ENCODE results near the gene MACF1. TPM values are rescaled to one million over a fixed set of nuclear protein-coding genes. Genes with fewer than 3 reads are reported as not detected.

MACF1 gene
- total and polyA plus RNA-seq, 2 of the 13 experiments (the other 11 are each of a cell fraction or from before 2014, with no cell fraction given), result 36.7 to 65.4 TPM

DNA sequence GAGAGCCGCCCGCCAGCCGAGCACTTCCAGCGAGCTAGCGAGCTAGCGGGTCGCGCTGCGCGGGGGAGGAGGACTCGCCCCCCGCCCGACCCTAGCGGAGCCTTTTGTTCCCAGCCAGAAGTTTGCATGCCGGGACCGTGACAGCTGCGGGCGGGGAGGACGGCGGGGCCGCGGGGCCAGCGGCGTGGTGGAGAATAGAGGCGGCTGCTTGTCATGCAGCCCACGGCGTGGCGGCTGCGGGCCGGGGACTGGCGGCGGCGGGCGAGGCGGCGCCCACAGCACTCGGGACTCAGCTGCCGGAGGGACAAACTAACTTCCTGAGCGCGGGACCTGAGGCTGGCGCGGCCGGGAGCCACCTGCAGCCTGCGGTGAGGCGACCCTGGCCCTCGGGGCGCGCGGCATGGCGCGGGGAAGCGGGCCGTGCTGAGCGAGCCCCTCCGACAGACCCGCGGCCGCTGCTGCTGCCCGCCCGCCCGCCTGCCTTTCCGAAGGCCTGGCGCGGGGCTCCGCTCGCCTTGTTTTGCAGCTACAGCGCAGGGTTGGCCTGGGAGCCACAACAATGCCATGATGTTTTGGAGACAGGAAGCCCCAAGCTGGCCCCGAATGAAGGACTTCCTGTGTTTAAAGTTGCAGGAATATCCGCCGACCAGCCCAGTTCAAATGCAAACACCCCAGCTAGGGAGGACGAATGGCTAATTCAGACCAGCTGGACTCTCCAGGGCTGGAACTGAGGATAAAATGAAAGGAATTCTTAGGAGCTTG, 204.7 kb downstream of the MACF1 start (continued):
- no peak for TF ChIP-seq ZFP37 (CRISPR knock-in tag; IDR thresholded peaks at IDR 0.05; ENCODE audit: borderline replicate concordance)
- TF ChIP-seq ZNF460 (CRISPR knock-in tag; IDR thresholded peaks at IDR 0.05; ENCODE audit: borderline replicate concordance), result no peak
- no peak for TF ChIP-seq HNRNPH1 (optimal IDR thresholded peaks at IDR 0.05; ENCODE audit: low read depth, low read length)
- no peak for TF ChIP-seq ZNF354B (CRISPR knock-in tag; IDR thresholded peaks at IDR 0.05)
- TF ChIP-seq ZNF557 (CRISPR knock-in tag; IDR thresholded peaks at IDR 0.05), result no peak
- TF ChIP-seq ZNF570 (CRISPR knock-in tag; IDR thresholded peaks at IDR 0.05; ENCODE audit: borderline replicate concordance), result no peak
- TF ChIP-seq, protein P1, sequence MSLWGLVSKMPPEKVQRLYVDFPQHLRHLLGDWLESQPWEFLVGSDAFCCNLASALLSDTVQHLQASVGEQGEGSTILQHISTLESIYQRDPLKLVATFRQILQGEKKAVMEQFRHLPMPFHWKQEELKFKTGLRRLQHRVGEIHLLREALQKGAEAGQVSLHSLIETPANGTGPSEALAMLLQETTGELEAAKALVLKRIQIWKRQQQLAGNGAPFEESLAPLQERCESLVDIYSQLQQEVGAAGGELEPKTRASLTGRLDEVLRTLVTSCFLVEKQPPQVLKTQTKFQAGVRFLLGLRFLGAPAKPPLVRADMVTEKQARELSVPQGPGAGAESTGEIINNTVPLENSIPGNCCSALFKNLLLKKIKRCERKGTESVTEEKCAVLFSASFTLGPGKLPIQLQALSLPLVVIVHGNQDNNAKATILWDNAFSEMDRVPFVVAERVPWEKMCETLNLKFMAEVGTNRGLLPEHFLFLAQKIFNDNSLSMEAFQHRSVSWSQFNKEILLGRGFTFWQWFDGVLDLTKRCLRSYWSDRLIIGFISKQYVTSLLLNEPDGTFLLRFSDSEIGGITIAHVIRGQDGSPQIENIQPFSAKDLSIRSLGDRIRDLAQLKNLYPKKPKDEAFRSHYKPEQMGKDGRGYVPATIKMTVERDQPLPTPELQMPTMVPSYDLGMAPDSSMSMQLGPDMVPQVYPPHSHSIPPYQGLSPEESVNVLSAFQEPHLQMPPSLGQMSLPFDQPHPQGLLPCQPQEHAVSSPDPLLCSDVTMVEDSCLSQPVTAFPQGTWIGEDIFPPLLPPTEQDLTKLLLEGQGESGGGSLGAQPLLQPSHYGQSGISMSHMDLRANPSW (CRISPR knock-in tag; IDR thresholded peaks at IDR 0.05; ENCODE audit: borderline replicate concordance), result no peak
- no peak for TF ChIP-seq PBX3 (CRISPR knock-in tag; IDR thresholded peaks at IDR 0.05; ENCODE audit: borderline replicate concordance)
- TF ChIP-seq CCAR2 (optimal IDR thresholded peaks at IDR 0.05; ENCODE audit: low read depth, low read length), result no peak
- no peak for TF ChIP-seq IKZF4 (CRISPR knock-in tag; IDR thresholded peaks at IDR 0.05; ENCODE audit: borderline replicate concordance, low read depth, not compliant biosample characterization)
- TF ChIP-seq, protein P2, sequence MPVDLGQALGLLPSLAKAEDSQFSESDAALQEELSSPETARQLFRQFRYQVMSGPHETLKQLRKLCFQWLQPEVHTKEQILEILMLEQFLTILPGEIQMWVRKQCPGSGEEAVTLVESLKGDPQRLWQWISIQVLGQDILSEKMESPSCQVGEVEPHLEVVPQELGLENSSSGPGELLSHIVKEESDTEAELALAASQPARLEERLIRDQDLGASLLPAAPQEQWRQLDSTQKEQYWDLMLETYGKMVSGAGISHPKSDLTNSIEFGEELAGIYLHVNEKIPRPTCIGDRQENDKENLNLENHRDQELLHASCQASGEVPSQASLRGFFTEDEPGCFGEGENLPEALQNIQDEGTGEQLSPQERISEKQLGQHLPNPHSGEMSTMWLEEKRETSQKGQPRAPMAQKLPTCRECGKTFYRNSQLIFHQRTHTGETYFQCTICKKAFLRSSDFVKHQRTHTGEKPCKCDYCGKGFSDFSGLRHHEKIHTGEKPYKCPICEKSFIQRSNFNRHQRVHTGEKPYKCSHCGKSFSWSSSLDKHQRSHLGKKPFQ (CRISPR knock-in tag; IDR thresholded peaks at IDR 0.05; ENCODE audit: insufficient replicate concordance), result no peak
- no peak for TF ChIP-seq NBN (conservative IDR thresholded peaks at IDR 0.05)
- no peak for TF ChIP-seq THAP11 (CRISPR knock-in tag; IDR thresholded peaks at IDR 0.05)
- no peak for TF ChIP-seq DBP (CRISPR knock-in tag; IDR thresholded peaks at IDR 0.05; ENCODE audit: not compliant biosample characterization)
- TF ChIP-seq MBD4 (IDR thresholded peaks at IDR 0.05; ENCODE audit: borderline replicate concordance, low read length), result no peak
- no peak for TF ChIP-seq HDAC1 (CRISPR knock-in tag; IDR thresholded peaks at IDR 0.05)
- TF ChIP-seq CENPT (CRISPR knock-in tag; IDR thresholded peaks at IDR 0.05; ENCODE audit: low read depth), result no peak

Measured in HepG2 (cell line).